Heart right ventricle (tissue), 16 donors: ENCODE measurements around the gene DHFR2. TPM values are rescaled to one million over a fixed set of nuclear protein-coding genes. Genes with fewer than 3 reads are reported as not detected.
"Not testable (repeated sequence)": the region's sequence is repeated elsewhere in the genome, so short reads cannot be mapped to it uniquely, and the experiment has no call there.

ENCODE experiments used
- ATAC-seq, 8 donors: fragments of 200-7000 bp; cut with Tn5 transposase; one replicate each; pipeline ENCODE4 v1.9.1; 2020; ENCODE audit warnings: mild to moderate bottlenecking in 8 of 8, moderate library complexity in 8 of 8, moderate number of reproducible peaks in 1 of 8
- DNase-seq, 2 donors: peaks; one replicate each; pipeline ENCODE4 v3.0.0-alpha.2; 2020
- H3K27ac ChIP-seq, 10 donors: fragments of 200-600 bp; sonication (generic) in 2 of 10; one replicate each; pipeline versions ENCODE4 v1.5.0 to v1.8.0; 2020 to 2022; ENCODE audit warnings: mild to moderate bottlenecking in 3 of 10
- H3K27me3 ChIP-seq, 7 donors: fragments of 200-600 bp; one replicate each; pipeline ENCODE4 v1.8.0; 2021 to 2022; ENCODE audit warnings: mild to moderate bottlenecking in 2 of 7
- H3K36me3 ChIP-seq, 9 donors: fragments of 200-600 bp; sonication (generic) in 1 of 9; one replicate each; pipeline versions ENCODE4 v1.5.0 to v1.8.0; 2020 to 2022; ENCODE audit warnings: mild to moderate bottlenecking in 2 of 9
- H3K4me1 ChIP-seq, 9 donors: fragments of 200-600 bp; sonication (generic) in 1 of 9; one replicate each; pipeline versions ENCODE4 v1.5.0 to v1.8.0; 2020 to 2022; ENCODE audit warnings: mild to moderate bottlenecking in 4 of 9
- H3K4me3 ChIP-seq, 10 donors: fragments of 200-600 bp; sonication (generic) in 2 of 10; one replicate each; pipeline versions ENCODE4 v1.5.0 to v1.8.0; 2020 to 2022; ENCODE audit warnings: mild to moderate bottlenecking in 7 of 10, moderate library complexity in 2 of 10
- H3K9me3 ChIP-seq, 11 donors: fragments of 200-600 bp in 10 of 11; sonication (generic) in 2 of 11; one replicate each; pipeline versions ENCODE4 v1.5.0 to v1.8.0; 2013 to 2022; ENCODE audit warnings: mild to moderate bottlenecking in 2 of 11, control low read depth in 1 of 11, moderate library complexity in 1 of 11
- WGBS, 2 donors: extraction: QIAGEN DNeasy Blood & Tissue Kit; methylation state at CpG; one replicate each; pipeline ENCODE4 v1.1.7; 2013; ENCODE audit warnings: inconsistent platforms in 1 of 2; 5-methylcytosine and 5-hydroxymethylcytosine counted together
- intact Hi-C, 10 donors: fragments of 100-400 bp; cut with DNase I; formaldehyde crosslinking; loops; one replicate each; pipeline versions ENCODE4 v1.11.1 to v1.14.2; 2022
- long read RNA-seq, 3 donors: library from polyadenylated mRNA; unstranded; transcript quantifications; one replicate each; pipeline ENCODE4 v2.0.0, GENCODE V29; 2020 to 2021
- polyA plus RNA-seq, 2 donors: library from polyadenylated mRNA; stranded (reverse); fragments of 200-250 nt; gene quantifications; one replicate each; pipeline ENCODE4 v1.2.3, GENCODE V29; 2013
- total RNA-seq, 10 donors: library from RNA; stranded (reverse); fragmentation: NEBNext Ultra II Directional in 3 of 10; extraction: Animal tissue kit (Norgen Biotek cat#: 25700) in 3 of 10; gene quantifications; one replicate each; pipeline versions ENCODE4 v1.2.1 to v1.2.4, GENCODE V29; 2021 to 2023
- TF ChIP-seq, protein P1 (sequence below), 9 donors: fragments of 200-600 bp; sonication (generic) in 2 of 9; IDR thresholded peaks; one replicate each; pipeline versions ENCODE4 v1.5.0 to v1.8.0; 2021 to 2022; ENCODE audit warnings: antibody characterized with exemption in 9 of 9, mild to moderate bottlenecking in 5 of 9, moderate library complexity in 1 of 9
- donor health status: Arrhythmogenic right ventricular cardiomyopathy.
- donor health status: ischemic (EF 13 %, LVEDD 7.1; RV severe dilation, severe dysfunction).
- donor health status: healthy with polysubstance abuse.
- donor health status: DM: no; HTN: yes; CAD: no.
- donor health status: DM: no; HTN: no; CAD: no.
- donor health status: ischemic (EF 25% LVEDD 6.9; RV normal size, moderate dysfunction).
- donor health status: ischemic (EF 25% LVEDD 5.7; RV mildly dilated, moderate dysfunction).
- donor health status: healthy.
- donor health status: DM: yes; HTN: yes; CAD: no.
- donor health status: Ischemic cardiomyopathy.
- donor health status: ischemic (EF 35%, LVEDD 5.7; RV mildly dilated, moderate dysfunction).
- donor health status: nonischemic (EF 11% LVEDD 7.7; RV severe dilation, severe dysfunction).
- donor health status: DM: yes; HTN: yes; CAD: no.
- donor health status: PGD.
- donor health status: ischemic (EF 29% LVEDD 5.4; RV normal size, mild dysfunction).
- donor health status: nonischemic (EF 23%, LVEDD 6.1; RV moderate dilation, normal function).

The DHFR2 gene
- total RNA-seq (1 to 10 TPM; 2.6 to 4.9 (median 3.0) TPM), polyA plus RNA-seq (1 to 10 TPM; 1.6 to 2.5 TPM)
- long read RNA-seq, donor 1, partial matches to known transcripts, result 0 of 4 reads
- long read RNA-seq, donor 1, other reads (novel, unspliced or antisense), result 3 of 4 reads
- long read RNA-seq, donor 2, partial matches to known transcripts, result 0 of 6 reads
- long read RNA-seq, donor 2, other reads (novel, unspliced or antisense), result 4 of 6 reads
- long read RNA-seq, donor 3, partial matches to known transcripts, result 0 of 3 reads
- long read RNA-seq, donor 3, other reads (novel, unspliced or antisense), result 1 of 3 reads

- no peaks in the 10 kb centered on the region for H3K27me3 ChIP-seq
- DNase-seq, result peak; percentile 89 to 93
- intact Hi-C loops, result loop anchor here in 5 of 10 donors (2.0 to 10.0 kb wide), 4 partner anchors 58 to 158 kb away; partner anchors contain the start of gene ARL13B (in 1 of the 5)
These were observed at the start of gene DHFR2, which contains the start of gene NSUN3 for GRCh38 chr3:94062513-94063404. Gene DHFR2, minus strand, starts transcription at chr3:94062916. Its CDS starts 1,405 bp downstream, at chr3:94061511. Gene NSUN3, plus strand, starts transcription at chr3:94063061. Its CDS starts 66 bp downstream, at chr3:94063127.

DNA sequence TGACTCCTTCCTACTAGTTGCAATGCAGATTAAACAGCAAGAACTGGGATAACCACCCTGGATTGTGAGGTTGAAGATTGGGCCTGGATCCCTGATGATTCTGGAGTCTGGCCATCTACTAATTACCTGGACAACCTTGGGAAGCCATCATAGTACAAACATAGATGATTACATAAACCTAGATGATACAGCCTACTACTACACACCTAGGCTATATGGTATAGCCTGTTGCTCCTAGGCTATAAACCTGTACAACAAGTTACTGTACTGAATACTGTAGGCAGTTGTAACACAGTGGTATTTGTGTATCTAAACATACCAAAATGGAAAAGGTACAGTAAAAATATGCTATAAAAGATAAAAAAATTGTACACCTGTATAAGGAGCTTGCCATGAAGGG is 48.1 kb upstream of the DHFR2 start:
- Histone ChIP-seq H3K4me1 (no peaks in the 10 kb centered on the region), H3K27ac (no peak overlapping the region), H3K9me3 (no peaks in the 10 kb centered on the region), H3K27me3 (no peaks in the 10 kb centered on the region), H3K4me3 (no peak overlapping the region), H3K36me3 (peaks cover 0 to 77% (median 8%) of the 10 kb centered on the region in 9 donors)
- no peak for ATAC-seq
- no peak for DNase-seq
- TF ChIP-seq, protein P1, sequence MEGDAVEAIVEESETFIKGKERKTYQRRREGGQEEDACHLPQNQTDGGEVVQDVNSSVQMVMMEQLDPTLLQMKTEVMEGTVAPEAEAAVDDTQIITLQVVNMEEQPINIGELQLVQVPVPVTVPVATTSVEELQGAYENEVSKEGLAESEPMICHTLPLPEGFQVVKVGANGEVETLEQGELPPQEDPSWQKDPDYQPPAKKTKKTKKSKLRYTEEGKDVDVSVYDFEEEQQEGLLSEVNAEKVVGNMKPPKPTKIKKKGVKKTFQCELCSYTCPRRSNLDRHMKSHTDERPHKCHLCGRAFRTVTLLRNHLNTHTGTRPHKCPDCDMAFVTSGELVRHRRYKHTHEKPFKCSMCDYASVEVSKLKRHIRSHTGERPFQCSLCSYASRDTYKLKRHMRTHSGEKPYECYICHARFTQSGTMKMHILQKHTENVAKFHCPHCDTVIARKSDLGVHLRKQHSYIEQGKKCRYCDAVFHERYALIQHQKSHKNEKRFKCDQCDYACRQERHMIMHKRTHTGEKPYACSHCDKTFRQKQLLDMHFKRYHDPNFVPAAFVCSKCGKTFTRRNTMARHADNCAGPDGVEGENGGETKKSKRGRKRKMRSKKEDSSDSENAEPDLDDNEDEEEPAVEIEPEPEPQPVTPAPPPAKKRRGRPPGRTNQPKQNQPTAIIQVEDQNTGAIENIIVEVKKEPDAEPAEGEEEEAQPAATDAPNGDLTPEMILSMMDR (IDR thresholded peaks at IDR 0.05), result no peak
- intact Hi-C loops, result no loop called here

More at GRCh38 chr3:94062513-94063404, at the start of gene DHFR2, which contains the start of gene NSUN3:
- peak; percentile 91 to 98 (median 98) for ATAC-seq
- Histone ChIP-seq H3K27ac (peak within 1 kb of the TSS; percentile 65 to 98 (median 90)), H3K4me3 (peak within 1 kb of the TSS; percentile 42 to 83 (median 68)), H3K4me1 (peaks cover 0 to 44% (median 22%) of the 10 kb centered on the region in 9 donors), H3K9me3 (peaks cover 0 to 8% (median 0%) of the 10 kb centered on the region in 11 donors), H3K36me3 (peaks cover 0 to 42% (median 0%) of the 10 kb centered on the region in 9 donors)
- TF ChIP-seq, protein P1 (IDR thresholded peaks at IDR 0.05), result no peak
- WGBS, 2 donors, result 0 to 1% methylated on average over 52 of the region's 52 CpGs

- ATAC-seq, H3K4me3 ChIP-seq, H3K4me1 ChIP-seq, H3K27ac ChIP-seq, H3K27me3 ChIP-seq, H3K9me3 ChIP-seq, DNase-seq, intact Hi-C loops: not testable (repeated sequence)
- H3K36me3 ChIP-seq, result peaks cover 0 to 83% (median 8%) of the 10 kb centered on the region in 9 donors
These were observed 47.5 kb upstream of the DHFR2 start for GRCh38 chr3:94110232-94110631.

DNA sequence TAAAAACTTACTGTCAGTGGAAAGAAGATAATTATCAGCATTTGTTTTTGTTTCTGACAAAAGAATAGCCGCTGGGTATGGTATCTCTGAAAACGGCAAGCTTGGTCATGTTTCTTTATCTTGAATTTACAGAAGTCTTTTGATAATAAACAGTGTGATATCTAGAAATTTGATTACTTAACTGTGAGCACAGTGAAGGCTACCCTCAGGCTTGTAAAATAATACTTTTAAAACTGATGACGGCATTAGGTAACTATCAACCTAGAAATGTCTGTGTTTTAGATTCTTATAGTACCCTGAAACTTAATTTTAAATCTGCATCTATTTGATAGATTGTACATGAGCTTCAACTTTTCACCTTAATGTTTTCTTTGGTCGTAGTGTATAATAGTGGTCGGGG is 43.6 kb upstream of the DHFR2 start:
- DNase-seq, result no peak
- 82 to 83% methylated on average over 5 of the region's 5 CpGs for WGBS, 2 donors
- Histone ChIP-seq H3K27me3 (no peaks in the 10 kb centered on the region), H3K4me3 (no peak overlapping the region), H3K9me3 (no peaks in the 10 kb centered on the region), H3K36me3 (peaks cover 0 to 87% (median 8%) of the 10 kb centered on the region in 9 donors), H3K27ac (no peak overlapping the region), H3K4me1 (no peaks in the 10 kb centered on the region)
- intact Hi-C loops, result no loop called here
- TF ChIP-seq, protein P1 (IDR thresholded peaks at IDR 0.05), result no peak
- no peak for ATAC-seq
